Measurements from ENCODE around the gene NPAS1.
A peak's percentile ranks its signal among the peaks of the same experiment; 100 is the strongest.

Gene NPAS1

DNA sequence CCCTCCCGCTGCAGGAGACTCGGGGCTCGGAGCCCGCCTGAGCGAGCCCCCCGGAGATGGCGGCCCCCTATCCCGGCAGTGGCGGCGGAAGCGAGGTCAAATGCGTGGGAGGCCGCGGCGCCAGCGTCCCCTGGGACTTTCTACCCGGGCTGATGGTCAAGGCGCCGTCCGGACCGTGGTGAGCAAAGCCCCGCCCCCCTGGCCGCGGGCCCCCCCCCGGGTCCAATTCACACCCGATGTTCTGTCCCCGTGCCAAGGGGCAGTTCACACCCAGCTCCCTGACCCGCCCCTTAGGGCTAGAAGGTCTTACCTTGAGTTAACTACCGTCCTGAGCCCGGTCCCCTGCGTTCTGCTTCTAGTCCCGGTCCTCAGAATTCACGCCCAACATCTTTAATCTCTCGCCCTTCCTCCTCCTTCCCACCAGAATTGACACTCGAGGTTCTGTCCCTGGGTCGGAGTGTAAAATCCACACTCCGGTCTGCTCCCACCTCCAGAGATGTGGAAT is 1.4 kb downstream of the NPAS1 start:
- peak overlapping the region; percentile 46 for H3K4me3 ChIP-seq (replicated peaks; ENCODE audit: low read depth, low read length)
- peaks cover 4% of the 10 kb centered on the region; the same call in 1 of the 2 replicates for H3K27me3 ChIP-seq (replicated peaks; ENCODE audit: control insufficient read depth, insufficient read depth, low read length)
- no peak for DNase-seq (ENCODE audit: extremely low read depth, insufficient read length)
- no peaks in the 10 kb centered on the region for H3K36me3 ChIP-seq (ENCODE audit: control insufficient read depth, insufficient read depth, low read length)
- TF ChIP-seq, protein P1, sequence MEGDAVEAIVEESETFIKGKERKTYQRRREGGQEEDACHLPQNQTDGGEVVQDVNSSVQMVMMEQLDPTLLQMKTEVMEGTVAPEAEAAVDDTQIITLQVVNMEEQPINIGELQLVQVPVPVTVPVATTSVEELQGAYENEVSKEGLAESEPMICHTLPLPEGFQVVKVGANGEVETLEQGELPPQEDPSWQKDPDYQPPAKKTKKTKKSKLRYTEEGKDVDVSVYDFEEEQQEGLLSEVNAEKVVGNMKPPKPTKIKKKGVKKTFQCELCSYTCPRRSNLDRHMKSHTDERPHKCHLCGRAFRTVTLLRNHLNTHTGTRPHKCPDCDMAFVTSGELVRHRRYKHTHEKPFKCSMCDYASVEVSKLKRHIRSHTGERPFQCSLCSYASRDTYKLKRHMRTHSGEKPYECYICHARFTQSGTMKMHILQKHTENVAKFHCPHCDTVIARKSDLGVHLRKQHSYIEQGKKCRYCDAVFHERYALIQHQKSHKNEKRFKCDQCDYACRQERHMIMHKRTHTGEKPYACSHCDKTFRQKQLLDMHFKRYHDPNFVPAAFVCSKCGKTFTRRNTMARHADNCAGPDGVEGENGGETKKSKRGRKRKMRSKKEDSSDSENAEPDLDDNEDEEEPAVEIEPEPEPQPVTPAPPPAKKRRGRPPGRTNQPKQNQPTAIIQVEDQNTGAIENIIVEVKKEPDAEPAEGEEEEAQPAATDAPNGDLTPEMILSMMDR (IDR thresholded peaks at IDR 0.05; ENCODE audit: insufficient read depth, low read length, poor library complexity, severe bottlenecking): no peak

DNA sequence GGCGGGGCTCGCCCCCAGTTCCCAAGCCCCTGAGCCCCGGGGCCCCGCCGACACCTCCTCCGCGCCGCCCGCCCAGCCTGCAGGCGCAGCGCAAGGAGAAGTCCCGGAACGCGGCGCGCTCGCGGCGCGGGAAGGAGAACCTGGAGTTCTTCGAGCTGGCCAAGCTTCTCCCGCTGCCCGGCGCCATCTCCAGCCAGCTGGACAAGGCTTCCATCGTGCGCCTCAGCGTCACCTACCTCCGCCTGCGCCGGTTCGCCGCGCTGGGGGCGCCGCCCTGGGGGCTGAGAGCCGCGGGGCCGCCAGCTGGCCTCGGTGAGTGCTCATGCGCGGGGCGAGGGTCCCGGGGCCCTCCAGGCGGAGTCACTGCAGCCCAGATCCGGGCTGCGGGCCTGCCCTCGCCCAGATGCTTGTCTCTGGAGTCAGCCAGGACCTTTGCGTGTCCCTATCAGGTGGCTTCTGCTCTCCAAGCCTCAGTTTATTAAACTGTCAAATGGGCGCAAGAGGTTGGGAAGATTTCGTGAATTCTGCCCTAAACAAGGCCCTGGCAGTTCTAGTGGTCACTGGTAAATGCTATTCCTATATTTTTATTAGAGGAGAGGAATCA is 2.0 kb downstream of the NPAS1 start:
- Histone ChIP-seq H3K36me3 (ENCODE audit: control insufficient read depth, insufficient read depth, low read length) (no peaks in the 10 kb centered on the region), H3K27me3 (replicated peaks; ENCODE audit: control insufficient read depth, insufficient read depth, low read length) (peaks cover 4% of the 10 kb centered on the region; the same call in 1 of the 2 replicates), H3K4me3 (replicated peaks; ENCODE audit: low read depth, low read length) (no peak overlapping the region)
- TF ChIP-seq, protein P1 (IDR thresholded peaks at IDR 0.05; ENCODE audit: insufficient read depth, low read length, poor library complexity, severe bottlenecking): no peak
- no peak for DNase-seq (ENCODE audit: extremely low read depth, insufficient read length)

DNA sequence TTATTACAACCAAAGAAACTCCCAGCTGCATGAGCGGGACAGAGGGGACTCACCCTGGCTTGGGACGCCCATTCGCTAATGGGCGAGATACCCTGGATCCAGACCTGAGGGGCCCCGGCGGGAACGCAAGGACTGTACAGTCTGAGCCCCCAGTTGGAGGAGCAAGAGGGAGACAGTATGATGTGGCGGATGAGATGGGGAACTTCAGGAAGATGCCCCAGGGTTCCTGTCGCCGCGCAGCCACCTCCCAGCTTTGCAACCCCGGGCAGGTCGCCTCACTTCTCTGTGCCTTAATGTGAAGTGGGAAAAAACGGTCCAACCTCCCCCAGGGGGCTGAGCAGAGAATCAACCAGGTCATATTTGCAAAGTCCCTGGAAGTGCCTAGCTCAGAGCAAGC is 2.5 kb downstream of the NPAS1 start:
- no peak for DNase-seq (ENCODE audit: extremely low read depth, insufficient read length)
- Histone ChIP-seq H3K36me3 (ENCODE audit: control insufficient read depth, insufficient read depth, low read length) (no peaks in the 10 kb centered on the region), H3K27me3 (replicated peaks; ENCODE audit: control insufficient read depth, insufficient read depth, low read length) (peaks cover 4% of the 10 kb centered on the region; the same call in 1 of the 2 replicates), H3K4me3 (replicated peaks; ENCODE audit: low read depth, low read length) (no peak overlapping the region)
- TF ChIP-seq, protein P1 (IDR thresholded peaks at IDR 0.05; ENCODE audit: insufficient read depth, low read length, poor library complexity, severe bottlenecking): no peak

DNA sequence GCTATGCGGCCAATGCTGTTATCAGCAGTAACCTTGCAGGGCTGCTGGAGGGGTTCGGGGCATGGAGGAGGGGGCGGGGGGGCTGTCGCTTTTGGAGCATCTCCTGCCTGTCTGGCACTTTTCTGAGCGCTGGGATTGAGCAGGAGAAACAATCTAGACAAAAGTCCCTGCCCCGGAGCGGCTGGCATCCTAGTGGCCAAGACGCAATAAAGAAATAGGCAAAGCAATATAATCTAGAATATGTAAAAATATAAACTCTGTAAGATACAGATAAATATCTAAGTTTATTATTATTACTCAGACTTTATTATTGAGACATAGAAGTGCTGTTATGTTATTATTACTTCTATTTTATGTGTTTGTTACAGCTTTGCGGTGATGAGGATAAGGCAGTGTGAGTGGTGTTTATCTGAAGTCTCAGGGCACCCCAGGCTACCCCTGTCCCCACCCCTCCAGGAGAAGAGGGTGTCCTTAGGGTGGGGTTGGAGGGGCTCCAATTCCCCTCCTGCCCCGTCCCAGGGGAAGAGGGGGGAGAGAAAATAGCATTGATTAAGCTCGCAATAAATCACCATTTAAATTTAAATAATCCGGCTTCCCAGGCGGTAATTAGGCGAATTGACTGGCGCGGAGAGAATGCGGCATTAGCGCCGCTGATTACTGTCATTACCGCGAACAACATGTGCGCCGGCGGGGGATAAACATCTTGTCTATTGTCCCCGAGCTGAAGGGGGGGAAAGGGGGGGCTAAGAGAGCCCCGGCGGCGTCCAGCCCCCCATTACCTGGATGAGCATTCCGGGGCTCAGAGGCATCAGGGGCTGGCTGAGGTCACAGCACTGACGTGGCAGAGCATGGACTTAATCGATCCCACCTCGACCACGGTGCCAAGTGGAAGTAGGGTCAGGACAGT is 3.2 kb downstream of the NPAS1 start:
- H3K36me3 ChIP-seq (ENCODE audit: control insufficient read depth, insufficient read depth, low read length): no peaks in the 10 kb centered on the region
- no peak for DNase-seq (ENCODE audit: extremely low read depth, insufficient read length)
- TF ChIP-seq, protein P1 (IDR thresholded peaks at IDR 0.05; ENCODE audit: insufficient read depth, low read length, poor library complexity, severe bottlenecking): no peak
- H3K4me3 ChIP-seq (replicated peaks; ENCODE audit: low read depth, low read length): no peak overlapping the region
- peaks cover 4% of the 10 kb centered on the region; the same call in 1 of the 2 replicates for H3K27me3 ChIP-seq (replicated peaks; ENCODE audit: control insufficient read depth, insufficient read depth, low read length)

DNA sequence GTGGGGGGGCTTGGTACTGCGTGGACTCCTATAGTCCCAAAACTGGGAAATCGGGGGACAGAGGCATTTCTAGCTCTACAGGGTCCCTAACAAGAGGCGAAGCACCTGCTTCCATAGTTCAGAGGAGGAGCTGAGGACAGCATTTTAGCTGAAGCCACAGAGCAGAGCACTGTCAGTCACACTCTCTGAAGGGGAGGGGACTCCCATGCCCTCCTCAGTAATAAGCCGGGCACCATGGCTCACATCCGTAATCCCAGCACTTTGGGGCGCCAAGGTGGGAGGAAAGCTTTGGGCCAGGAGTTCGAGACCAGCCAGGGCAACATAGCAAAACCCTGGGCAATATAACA is 3.8 kb downstream of the NPAS1 start:
- no peak for DNase-seq (ENCODE audit: extremely low read depth, insufficient read length)
- TF ChIP-seq, protein P1 (IDR thresholded peaks at IDR 0.05; ENCODE audit: insufficient read depth, low read length, poor library complexity, severe bottlenecking): no peak
- peaks cover 4% of the 10 kb centered on the region; the same call in 1 of the 2 replicates for H3K27me3 ChIP-seq (replicated peaks; ENCODE audit: control insufficient read depth, insufficient read depth, low read length)
- H3K36me3 ChIP-seq (ENCODE audit: control insufficient read depth, insufficient read depth, low read length): no peaks in the 10 kb centered on the region
- no peak overlapping the region for H3K4me3 ChIP-seq (replicated peaks; ENCODE audit: low read depth, low read length)

Measured in GM06990 (cell line).